IPS-18c (cell line): ENCODE data around the gene IER5.
"Not testable (repeated sequence)": the region's sequence is repeated elsewhere in the genome, so short reads cannot be mapped to it uniquely, and the experiment has no call there.

Source experiments
- H3K4me3 ChIP-seq: 2 replicates; pipeline ENCODE4 v1.7.0; 2013; ENCODE audit warnings: low read depth, mild to moderate bottlenecking, low read length, moderate library complexity; ENCODE audit not compliant: insufficient read depth
- H3K9me3 ChIP-seq: one replicate; pipeline ENCODE4 v1.6.1; 2013; ENCODE audit warnings: mild to moderate bottlenecking, low read length, moderate library complexity; ENCODE audit not compliant: control insufficient read depth, insufficient read depth

The IER5 gene

GRCh38 chr1:181105134-181106021 is 16.9 kb downstream of the IER5 start:
- Histone ChIP-seq H3K4me3 (peak overlapping the region; percentile 57), H3K9me3 (no peaks in the 10 kb centered on the region)

DNA sequence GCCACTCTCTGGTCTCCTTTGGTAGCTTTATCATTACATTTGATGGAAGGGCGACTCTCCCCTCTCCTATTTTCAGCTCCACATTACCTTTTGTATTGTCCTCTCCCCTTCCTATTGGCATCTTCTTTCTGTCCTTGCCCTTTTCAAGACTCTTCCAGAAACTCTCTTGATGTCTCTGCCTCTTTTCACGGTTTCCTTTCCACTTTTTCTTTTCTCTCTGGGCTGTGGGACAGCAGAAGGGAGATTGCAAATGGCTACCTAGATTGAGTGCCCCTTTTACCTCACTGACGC is 17.5 kb downstream of the IER5 start:
- H3K4me3 ChIP-seq: 0 out of 2 replicates have a peak overlapping the region, but pooled peaks have one; percentile 36

DNA sequence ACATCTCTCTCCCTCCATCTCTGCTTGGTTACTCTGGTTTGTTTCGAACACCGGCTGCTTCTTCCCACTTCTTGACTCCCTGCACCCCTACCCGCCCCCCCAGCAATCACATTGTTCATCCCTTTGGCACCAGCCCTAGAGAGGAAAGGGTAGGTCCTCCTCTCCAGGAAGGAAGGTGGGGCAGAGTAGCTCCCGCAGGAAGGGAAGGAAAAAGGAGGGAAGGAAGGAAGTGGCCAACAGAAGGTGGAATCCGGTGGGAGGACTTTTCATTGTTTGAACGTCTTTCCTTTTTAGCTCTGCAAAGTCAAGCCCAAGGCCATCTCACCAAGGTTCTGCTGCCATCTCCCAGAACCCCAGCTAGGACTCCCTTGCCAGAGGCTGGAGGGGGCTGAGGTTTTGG is 18.0 kb downstream of the IER5 start:
- Histone ChIP-seq H3K9me3 (no peaks in the 10 kb centered on the region), H3K4me3 (no peak overlapping the region)

More for the DNA sequence above, 17.5 kb downstream of the IER5 start:
- no peaks in the 10 kb centered on the region for H3K9me3 ChIP-seq

DNA sequence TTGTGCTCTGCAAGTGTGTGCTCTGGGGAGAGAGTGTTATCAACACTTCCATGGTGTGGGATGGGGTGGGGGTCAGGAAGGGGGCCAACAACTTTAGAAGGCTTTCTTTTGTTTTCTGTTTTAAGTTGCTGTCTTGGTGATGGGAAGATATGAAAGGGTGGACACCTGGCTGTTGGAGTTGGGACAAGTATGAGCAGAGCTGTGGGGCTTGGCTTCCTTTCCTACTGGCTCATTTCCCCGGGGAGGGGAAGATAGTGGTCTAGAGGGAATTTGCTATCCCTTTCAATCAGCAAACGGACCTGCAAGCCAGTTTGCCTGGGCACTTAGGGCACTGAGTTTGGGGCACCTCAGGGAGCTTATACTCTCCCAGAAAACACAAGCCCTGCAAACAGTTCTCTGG is 19.2 kb downstream of the IER5 start:
- H3K9me3 ChIP-seq: no peaks in the 10 kb centered on the region

DNA sequence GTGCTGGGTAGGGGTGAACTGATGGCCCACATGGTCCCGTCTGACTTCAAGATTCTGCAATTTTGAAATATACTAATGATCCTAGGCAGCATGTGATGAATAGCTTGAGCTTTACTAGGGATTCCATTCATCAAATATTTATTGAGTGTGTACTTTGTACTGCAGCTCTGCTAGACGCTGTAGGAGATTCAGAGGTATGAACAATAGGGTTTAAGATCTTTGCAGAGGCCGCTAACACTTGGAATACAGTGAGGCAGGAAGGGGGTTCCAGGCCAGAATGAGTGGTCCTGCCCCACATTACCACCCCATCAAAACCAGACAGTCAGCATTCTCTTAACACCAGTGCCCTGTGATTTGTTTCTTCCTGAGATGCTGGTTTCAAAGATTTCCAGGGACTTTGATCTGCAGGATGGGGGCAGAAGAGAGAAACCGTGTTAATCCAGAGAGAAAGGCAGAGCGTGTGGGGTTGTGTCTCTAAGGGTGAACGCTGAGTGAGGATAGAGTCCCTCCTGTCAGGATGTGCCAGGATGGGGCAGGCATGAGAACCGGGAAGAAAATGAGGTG is 19.9 kb downstream of the IER5 start:
- H3K9me3 ChIP-seq: no peaks in the 10 kb centered on the region
- H3K4me3 ChIP-seq: no peak overlapping the region

More for the DNA sequence above, 19.2 kb downstream of the IER5 start:
- no peak overlapping the region for H3K4me3 ChIP-seq

DNA sequence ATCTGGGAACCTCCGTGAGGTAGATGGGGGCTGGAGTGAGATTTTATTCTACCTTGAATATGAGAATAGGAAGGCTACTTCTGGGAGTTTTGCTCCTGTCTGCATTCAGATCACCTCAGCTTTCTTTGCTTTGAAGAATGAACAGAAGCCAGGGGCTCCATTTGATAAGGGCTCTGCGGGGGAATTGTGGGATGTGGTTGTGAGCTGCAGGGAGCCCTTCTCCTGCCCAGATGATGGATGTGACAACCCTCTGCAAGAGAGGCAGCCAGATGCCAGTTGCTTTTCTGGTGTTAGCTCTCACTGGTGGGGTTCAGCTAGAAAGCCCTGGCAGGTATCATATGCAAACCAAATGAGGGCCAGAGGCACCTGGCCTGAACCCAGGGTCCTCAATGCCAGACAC is 21.5 kb downstream of the IER5 start:
- no peaks in the 10 kb centered on the region for H3K9me3 ChIP-seq
- no peak overlapping the region for H3K4me3 ChIP-seq

DNA sequence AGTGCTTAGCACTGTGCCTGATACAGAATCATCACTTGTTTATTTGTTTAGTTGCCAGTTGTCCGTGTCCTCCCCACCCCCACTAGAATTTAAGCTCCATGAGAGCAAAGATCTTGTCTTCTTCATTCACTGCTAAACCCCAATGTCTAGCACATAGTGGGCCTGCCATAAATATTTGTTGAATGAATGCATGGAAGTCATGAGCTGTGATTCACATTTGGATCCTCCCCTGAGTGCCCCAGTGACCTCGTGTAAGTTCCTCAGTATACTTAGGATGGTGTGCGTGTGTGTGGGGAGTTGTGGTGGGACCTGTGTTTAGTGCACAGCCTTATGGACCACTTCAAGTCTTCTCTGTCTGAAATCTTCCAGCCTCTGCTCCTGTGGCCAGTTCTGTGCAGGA is 23.1 kb downstream of the IER5 start:
- Histone ChIP-seq H3K4me3 (no peak overlapping the region), H3K9me3 (no peaks in the 10 kb centered on the region)

GRCh38 chr1:181112071-181112929 is 23.8 kb downstream of the IER5 start:
- H3K9me3 ChIP-seq: no peaks in the 10 kb centered on the region
- no peak overlapping the region for H3K4me3 ChIP-seq

DNA sequence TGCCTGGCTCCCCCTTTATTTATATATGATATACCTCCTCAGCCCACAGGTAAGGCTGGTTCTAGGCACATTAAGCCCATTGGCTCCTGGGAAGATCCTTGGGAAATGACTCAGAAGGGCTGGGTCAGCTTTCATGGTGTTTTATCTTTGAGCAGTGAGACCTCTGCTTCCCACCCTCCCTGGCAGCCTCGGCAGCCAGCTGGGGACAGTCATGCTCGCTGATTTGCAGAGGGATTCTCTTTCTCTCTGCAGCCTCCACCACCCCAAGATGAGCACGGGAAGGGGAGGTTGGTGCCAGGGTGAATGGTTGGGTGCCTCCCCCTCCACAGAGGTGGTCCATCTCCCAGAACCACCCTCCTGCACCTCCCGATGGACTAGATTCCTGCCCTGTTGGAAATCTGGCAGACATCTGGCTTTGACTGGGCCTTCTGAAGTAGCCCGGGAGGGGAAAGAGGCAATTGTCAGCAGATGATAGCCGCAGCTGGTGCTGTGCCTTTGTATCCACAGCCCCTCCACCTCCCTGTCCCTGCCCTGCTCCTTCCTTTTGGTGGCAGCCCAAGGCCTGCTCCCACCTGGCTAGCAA is 24.6 kb downstream of the IER5 start:
- no peaks in the 10 kb centered on the region for H3K9me3 ChIP-seq
- no peak overlapping the region for H3K4me3 ChIP-seq

- H3K4me3 ChIP-seq: no peak overlapping the region
Observed at GRCh38 chr1:181114574-181115367, 26.3 kb downstream of the IER5 start.

DNA sequence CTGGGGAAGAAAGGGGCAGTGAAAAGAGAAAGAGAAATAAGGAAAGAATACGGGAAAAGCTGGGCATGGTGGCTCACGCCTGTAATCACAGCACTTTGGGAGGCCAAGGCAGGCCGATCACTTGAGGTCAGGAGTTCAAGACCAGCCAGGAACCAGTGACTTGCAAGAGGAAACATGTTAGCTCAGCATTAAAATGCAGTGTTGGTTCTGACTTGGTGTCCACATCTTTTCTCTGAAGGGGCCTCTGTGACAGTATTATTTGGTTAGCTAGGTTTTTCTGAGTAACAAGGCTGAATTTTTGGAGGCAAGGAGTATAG is 26.8 kb downstream of the IER5 start:
- H3K4me3 ChIP-seq: no peak overlapping the region
- H3K9me3 ChIP-seq: no peaks in the 10 kb centered on the region

More at GRCh38 chr1:181114574-181115367, 26.3 kb downstream of the IER5 start:
- no peaks in the 10 kb centered on the region for H3K9me3 ChIP-seq

- not testable (repeated sequence) for H3K4me3 ChIP-seq, H3K9me3 ChIP-seq
Observed at GRCh38 chr1:181115971-181116370, 27.5 kb downstream of the IER5 start.

GRCh38 chr1:181116819-181117390 is 28.4 kb downstream of the IER5 start:
- no peak overlapping the region for H3K4me3 ChIP-seq
- H3K9me3 ChIP-seq: no peaks in the 10 kb centered on the region

DNA sequence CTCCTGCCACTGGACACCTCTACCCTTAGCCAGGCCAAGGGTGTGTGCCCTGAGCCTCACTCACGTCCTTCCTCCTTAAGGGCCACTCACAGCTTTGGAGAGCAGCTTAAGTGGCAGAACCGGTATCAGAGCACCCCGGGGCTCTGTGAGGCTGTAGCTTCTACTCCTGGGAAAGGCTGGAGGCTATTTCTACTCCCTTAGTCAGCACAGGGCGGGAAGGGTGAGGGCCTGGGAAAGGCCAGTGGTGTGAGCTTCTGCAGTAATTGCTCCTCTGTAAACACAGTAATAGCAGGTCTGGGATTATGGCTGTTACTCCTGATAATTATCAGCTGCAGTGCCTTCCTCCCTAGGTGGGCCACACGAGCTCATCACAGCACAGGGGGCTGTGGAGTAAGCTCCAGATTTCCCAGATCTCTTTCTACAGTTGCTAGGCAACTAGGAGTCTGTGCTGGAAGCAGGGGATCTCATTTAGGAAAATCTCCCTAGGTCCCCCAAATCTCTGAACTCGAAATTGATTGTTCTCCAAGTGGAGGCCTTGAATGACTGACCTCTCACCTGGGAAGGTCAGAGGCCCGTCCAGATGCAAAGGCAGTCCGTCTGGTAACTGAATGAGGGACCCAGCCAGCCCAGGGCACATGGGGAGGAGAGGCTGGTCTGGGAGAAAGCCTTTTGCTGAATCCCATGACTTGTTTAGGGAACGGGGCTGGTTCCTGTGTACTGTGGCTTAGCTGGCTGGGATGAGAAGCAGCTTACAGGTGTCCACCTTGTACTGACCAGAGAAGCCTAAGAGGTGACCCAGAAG is 29.3 kb downstream of the IER5 start:
- Histone ChIP-seq H3K4me3 (no peak overlapping the region), H3K9me3 (no peaks in the 10 kb centered on the region)

DNA sequence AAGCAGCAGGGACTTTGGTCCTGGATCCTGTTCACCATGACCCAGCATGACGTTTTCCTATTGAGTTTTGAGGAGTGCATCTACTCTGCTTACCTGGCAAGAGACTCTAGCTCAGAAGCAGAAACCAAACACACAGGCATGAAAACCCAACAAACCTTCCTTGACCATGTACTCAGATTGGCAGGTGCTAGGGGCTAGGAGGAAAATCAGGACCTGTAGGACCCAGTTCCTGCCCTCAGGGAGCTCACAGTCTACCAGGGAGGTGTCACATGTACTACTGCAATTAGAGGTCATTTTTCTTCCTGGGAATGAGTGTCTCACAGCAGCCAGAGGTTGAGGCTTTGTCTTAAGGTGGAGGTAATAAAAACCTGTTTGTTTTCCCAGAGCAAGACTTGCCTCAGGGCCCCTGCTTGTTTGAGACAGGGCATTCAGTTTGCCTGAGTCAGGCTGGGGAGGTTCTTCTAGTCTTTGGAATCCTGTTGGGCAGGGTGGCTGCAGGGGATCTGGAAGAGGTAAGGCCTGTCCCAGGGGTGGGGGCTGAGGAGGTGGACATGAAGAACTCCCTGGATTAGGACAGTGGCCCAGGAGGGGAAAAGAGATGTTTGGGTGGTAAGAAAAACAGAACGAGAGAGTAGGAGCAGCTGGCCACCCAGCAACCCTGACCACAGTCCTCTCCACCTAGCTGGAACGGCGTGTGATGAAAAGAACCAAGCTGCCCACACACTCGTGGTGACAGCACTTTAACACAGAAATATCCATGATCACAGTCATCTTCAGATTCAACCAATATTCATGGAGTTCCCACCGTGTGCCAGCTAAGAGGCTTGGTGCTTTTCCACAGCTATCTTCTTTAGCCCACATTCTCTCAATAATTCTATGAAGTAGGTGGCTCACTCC is 30.8 kb downstream of the IER5 start:
- no peaks in the 10 kb centered on the region for H3K9me3 ChIP-seq
- no peak overlapping the region for H3K4me3 ChIP-seq
